HG03565 (cell line): Measurements from ENCODE around the gene PPP1R1B.

Experiments used
- ATAC-seq: cut with Tn5 transposase; IDR thresholded peaks from one replicate; pipeline ENCODE4 v1.9.1; 2021; ENCODE audit warnings: mild to moderate bottlenecking, moderate library complexity; ENCODE audit not compliant: unreplicated experiment

PPP1R1B gene

DNA sequence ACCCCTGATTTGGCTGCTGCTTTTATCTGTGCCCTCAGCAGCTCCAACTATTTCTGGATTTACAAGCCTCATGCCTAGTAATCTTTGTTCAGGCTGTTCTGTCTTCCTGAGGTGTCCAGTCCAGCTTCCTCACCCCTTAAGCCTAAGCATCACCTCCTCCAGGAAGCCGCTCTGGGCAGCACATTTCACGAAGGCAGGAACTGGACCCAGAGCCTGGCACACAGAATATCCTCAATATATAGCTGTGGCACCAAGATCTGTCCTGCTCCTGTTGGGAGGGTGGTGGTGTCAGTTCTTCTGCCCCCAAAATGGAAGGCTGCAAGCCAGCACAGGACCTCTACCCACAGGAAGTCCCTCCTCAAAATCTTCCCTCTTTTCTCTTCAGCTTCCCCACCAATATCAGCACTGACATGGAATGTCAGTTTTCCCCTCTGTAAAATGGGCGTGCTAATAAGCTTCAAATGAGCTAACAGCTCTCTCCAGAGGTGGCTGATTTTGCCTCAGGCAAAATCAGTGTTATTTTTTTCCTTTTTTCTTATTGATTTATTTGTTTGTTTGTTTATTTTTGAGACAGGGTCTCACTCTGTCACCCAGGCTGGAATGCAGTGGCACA lies 12.1 kb upstream of the PPP1R1B start:
- no peak for ATAC-seq

DNA sequence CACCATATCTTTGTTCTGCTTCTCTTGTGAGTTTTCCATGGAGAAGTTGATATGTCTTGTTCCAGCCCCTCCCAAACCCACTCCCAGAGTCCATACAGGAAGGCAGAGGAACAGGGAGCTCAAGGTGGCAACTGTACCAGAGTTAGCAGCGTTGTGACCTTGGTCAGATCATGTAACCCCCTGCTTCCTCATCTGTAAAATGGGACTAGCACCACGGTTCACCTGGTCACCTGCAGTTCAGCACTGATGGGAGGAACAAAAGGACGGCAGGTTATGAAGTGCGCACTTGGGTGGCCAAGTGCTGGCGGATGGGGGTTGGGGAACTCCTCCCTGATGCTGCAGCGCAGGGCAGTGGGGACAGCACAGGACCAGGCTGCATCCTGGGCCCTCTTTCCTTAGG lies 11.3 kb upstream of the PPP1R1B start:
- no peak for ATAC-seq

DNA sequence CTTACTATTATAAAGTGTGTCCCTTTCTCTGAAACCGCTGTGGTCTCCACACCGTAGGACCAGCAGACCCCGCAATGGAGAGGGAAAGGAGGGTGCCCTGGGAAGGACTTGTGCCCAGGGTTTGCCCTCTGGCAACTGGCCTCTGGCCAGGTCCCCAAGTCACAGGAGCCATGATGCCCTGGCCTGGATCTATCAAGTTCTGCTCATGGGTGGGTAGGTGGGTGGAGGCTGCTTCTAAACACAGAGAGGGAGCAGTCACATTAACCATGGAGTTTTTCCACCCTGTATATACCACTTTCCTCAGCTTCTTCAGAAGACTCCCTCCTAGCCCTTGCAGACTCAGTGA lies 9.7 kb upstream of the PPP1R1B start:
- ATAC-seq, result no peak

DNA sequence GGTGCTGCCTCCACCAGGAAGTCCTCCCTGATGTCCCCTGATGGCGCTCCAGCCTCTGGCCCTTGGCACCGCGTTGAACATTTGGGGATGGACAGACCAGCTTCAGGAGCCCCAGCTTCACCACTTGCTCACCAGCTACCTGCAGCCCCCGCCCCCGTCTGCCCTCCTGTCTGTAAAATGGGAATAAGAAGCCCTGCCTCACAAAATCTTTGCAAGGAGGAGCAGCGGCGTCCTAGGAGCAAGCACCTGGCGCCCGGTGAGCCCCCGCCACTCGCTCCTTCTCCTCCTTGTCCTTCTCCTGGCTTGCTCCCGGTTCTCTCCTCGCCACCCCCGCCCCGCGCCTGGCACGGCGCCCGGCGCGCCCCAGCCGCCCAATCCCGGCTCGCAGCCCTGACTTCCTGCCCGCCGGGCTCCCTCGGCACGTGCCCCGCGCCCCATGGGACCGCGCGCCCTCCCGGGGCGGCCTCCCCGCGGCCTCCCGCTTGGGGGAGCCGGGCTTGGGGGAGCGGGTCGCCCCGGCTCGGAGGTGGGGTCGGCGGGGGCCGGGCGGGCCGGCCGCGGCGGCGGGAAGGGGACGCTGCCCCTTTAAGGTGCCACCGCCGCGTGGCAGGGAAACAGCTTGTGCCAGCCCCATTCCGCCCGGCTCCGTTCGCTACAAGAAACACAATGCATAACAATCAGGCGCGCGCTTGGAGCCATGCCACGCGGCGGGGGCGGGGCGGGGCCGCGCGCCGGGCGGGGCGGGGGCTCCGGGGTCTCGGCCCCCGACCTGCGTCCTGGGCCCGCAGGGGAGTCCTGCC lies 9.1 kb upstream of the PPP1R1B start:
- no peak for ATAC-seq

DNA sequence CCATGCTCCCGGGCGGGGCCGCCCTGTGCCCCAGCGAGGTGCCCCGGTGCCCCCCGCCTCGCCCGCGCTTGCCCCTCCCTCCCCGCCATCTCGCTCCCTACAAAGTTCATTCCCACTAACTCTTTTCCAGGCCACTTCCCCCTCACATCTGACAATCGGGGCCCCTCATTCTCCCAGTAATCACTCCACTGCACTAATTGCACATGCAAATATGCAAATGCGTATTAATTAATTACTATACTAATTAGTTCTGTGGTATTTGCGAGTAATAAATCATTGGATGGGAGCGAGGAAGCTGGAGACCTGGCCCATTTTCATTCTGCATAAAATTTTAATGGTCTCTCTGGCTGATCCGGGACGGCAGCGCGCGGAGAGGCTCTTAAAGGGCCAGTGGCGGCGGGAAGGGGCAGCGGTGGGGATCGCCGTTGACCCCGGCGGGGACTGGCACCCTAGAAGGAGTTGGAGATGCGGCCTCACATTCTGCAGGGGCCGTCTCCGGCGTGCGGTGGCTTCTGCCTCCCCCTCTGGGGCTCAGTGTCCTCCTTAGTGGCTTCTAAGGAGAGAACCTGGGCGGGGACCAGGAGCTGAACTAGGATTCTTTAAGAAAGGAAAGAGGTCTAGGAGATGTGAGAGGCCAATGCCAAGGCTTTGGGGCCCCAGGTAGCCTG lies 8.4 kb upstream of the PPP1R1B start:
- ATAC-seq, result no peak

- ATAC-seq, result no peak
Observed at GRCh38 chr17:39618956-39619785, 7.6 kb upstream of the PPP1R1B start.

GRCh38 chr17:39619786-39620101 lies 7.0 kb upstream of the PPP1R1B start:
- ATAC-seq, result no peak

- peak; percentile 65 for ATAC-seq
Observed at GRCh38 chr17:39621523-39622379, 5.0 kb upstream of the PPP1R1B start.

- ATAC-seq, result peak; percentile 20
Observed at GRCh38 chr17:39622380-39623006, 4.3 kb upstream of the PPP1R1B start.

- ATAC-seq, result no peak
Observed at GRCh38 chr17:39623356-39623950, 3.3 kb upstream of the PPP1R1B start.

DNA sequence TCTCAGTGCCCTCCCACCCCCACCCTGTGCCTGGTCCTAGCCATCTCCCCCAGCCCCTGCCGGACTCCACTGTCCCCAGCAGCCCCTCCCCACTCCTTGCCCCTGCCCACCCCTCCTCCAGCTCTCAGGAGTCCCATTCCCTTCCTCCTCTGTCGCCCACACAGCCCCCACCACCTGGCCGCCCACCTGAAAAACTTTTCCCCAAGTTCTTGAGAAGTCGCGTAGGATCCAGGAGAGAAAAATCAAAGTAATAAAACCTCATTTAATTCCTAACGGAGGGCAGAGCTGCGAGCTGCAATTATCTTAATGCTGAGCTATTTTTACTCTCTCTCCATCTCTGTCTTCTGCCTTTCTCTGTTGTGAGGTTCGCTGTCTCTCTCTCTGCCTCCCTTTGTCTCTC lies 2.4 kb upstream of the PPP1R1B start:
- ATAC-seq, result no peak

DNA sequence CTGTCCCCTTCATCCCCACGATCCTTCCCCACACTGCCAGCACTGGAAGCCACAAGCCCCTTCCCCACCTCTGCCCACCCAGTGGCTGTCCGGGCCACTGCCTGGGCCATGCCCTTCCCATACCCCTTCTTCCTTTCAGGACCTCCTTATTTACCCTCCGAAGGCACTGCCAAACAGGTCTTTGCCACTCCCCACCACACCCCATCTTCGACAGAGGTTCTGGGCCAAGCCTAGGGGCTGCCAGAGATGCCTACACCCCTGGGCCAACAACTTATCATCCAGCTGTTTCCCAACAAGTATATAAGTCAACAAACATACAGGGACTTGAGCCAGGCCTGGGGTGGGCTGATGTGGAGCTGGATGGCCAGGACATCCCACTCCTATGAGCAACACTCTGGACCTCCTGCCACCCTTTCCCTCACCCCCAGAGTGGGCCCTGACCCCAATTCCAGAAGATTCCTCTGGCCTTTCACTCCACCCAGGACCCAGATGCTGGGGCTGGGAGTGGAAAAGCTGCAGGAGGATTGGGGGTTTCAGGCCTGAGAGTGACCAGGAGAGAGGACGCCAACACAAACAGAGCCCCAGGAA lies 1.5 kb upstream of the PPP1R1B start:
- no peak for ATAC-seq

DNA sequence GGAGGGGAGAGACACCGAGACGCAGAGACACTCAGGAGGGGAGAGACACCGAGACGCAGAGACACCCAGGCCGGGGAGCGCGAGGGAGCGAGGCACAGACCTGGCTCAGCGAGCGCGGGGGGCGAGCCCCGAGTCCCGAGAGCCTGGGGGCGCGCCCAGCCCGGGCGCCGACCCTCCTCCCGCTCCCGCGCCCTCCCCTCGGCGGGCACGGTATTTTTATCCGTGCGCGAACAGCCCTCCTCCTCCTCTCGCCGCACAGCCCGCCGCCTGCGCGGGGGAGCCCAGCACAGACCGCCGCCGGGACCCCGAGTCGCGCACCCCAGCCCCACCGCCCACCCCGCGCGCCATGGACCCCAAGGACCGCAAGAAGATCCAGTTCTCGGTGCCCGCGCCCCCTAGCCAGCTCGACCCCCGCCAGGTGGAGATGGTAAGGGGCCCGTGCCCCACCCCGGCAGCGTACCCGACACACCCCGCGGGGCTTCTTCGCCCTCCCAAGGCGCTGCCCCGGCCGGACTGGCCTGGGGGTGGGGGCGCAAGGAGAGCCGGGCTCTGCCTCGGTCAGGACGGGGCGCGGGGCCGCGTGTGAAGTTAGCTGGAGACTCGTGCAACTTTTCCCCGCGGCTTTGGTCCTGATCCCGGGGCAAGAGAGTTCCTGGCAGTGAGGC lies 427 bp downstream of the PPP1R1B start:
- ATAC-seq, result no peak

DNA sequence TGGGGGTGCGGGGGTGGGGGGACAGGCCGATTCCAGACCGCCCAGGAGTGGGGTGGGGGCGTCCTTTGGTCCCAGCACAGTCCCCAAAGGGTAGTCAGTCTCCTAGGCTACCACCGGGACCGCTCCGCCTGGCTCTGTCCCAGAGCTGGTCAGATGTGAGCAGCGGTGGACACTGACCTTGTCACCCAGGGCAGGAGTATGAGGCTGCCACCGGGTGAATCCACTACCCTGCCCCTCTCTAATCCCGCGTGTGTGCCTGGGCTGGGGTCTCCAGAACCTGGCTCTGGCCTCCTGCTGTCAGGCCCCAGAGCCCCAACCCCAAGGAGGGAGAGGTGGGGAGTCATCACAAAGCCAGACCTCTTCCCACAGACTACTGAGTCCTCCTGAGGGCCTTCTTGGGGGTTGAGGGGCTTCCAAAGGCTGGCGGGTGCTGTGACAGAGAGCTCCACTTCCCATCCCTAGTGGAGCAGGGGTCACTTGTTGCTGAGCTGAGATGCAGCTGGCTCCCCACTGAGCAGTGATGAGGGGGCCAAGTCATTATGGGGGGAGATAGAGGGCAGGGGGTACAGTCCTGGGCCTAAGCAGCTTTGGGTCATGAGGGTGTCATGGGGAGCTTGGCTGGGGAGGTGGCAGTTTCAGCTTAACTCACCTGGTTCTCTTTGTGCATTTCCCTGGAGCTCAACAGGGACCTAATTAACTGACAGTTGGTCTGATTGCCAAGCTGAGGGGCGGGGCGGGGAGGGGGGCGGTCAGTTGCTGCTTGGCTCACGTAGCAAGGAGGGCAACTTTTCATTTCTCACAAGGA lies 1.2 kb downstream of the PPP1R1B start:
- no peak for ATAC-seq

- ATAC-seq, result no peak
Observed at GRCh38 chr17:39628655-39629493, 2.1 kb downstream of the PPP1R1B start.

- ATAC-seq, result no peak
Observed at GRCh38 chr17:39629494-39629880, 2.7 kb downstream of the PPP1R1B start.

DNA sequence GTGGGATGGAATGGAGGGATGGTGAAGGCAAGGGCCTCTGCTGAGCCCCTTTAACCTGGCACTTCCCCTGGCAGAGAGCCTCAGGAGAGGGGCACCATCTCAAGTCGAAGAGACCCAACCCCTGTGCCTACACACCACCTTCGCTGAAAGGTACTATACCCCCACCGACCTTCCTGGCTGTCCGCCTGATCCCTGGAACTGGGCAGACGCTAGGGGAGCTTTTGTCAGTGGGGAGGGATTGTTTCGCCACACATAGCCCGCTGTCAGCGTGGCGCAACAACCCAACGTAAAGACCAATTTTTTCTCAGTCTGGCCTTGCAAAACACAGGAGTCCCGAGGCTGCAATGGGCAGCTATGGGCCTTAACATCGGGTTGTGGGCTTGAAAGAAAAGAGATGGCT lies 3.1 kb downstream of the PPP1R1B start:
- ATAC-seq, result no peak
